Testis (tissue), 2 donors: ENCODE results near the gene POLDIP3.

ENCODE experiments used
- CTCF ChIP-seq, 3 experiments: fragments of 450-650 bp in 2 of 3; fragments of 200-600 bp in 1 of 3; sonication (generic) in 1 of 3; IDR thresholded peaks; one replicate each; pipeline ENCODE4 v1.5.1; 2016 to 2019; ENCODE audit warnings: antibody characterized with exemption in 3 of 3, mild to moderate bottlenecking in 2 of 3, moderate library complexity in 1 of 3
- POLR2A ChIP-seq: fragments of 450-650 bp; IDR thresholded peaks from one replicate; pipeline ENCODE4 v1.6.1; 2017; ENCODE audit warnings: antibody characterized with exemption, mild to moderate bottlenecking, moderate library complexity

DNA sequence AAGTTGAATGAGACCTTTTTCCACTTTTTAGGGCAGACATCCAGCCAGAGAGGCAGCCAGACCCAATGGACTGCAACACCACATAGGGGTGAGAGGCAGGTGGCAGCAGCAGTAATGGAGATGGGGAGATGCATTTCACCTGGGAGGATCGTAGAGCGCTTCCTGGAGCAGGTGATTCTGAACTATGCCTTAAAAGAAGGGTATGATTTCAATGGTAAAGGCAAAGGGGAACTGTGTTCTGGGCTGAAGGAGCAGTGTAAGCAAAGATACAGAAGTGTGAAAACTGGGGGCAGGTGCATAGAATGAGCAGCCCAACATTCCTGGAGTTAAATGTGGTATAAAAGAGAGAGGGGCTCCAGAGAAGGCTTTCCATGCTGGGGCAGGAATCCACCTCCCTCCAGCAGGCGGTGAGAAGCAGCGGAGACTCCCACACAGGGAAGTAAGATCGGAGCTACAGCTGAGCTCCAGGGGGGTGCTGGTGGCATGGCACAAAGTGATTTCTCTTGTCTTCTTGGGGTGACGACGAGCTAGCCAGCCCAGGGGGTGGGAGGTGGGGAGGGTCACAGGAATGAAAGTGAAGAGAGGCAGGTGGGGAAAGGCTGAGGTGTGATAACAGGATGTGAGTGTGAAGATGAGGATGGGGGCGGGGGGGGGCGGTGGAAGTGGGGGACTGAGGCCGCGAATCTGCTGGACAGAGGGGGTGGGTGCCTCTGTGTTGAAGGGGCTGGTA is 65.2 kb downstream of the POLDIP3 start:
- TF ChIP-seq CTCF (IDR thresholded peaks at IDR 0.05) (no peak), POLR2A (no peak)
